Cardiac fibroblast (primary cell): Measurements from ENCODE around the gene G6PC3.

Experiments used
- DNase-seq, 2 donors: peaks; one replicate each; pipeline versions ENCODE4 v3.0.0 to v3.0.0-alpha.2; 2010; ENCODE audit warnings: low read depth in 2 of 2
- H3K4me3 ChIP-seq, 2 donors: replicated peaks in 1 of 2; 1 replicate in 1 of 2; 2 replicates in 1 of 2; pipeline ENCODE4 v1.5.1; 2011; ENCODE audit warnings: low read depth in 2 of 2, low read length in 2 of 2, mild to moderate bottlenecking in 2 of 2, moderate library complexity in 1 of 2
- CTCF ChIP-seq: IDR thresholded peaks from one replicate; pipeline ENCODE4 v1.5.1; 2011; ENCODE audit warnings: low read depth, mild to moderate bottlenecking, low read length, inconsistent platforms

G6PC3 gene

GRCh38 chr17:44113382-44113781 lies 42.8 kb downstream of the G6PC3 start:
- TF ChIP-seq CTCF: no peak
- DNase-seq: no peak
- H3K4me3 ChIP-seq: no peak overlapping the region

- H3K4me3 ChIP-seq: no peak overlapping the region
- no peak for TF ChIP-seq CTCF
- no peak for DNase-seq
Observed at GRCh38 chr17:44113868-44114840, 43.6 kb downstream of the G6PC3 start.

DNA sequence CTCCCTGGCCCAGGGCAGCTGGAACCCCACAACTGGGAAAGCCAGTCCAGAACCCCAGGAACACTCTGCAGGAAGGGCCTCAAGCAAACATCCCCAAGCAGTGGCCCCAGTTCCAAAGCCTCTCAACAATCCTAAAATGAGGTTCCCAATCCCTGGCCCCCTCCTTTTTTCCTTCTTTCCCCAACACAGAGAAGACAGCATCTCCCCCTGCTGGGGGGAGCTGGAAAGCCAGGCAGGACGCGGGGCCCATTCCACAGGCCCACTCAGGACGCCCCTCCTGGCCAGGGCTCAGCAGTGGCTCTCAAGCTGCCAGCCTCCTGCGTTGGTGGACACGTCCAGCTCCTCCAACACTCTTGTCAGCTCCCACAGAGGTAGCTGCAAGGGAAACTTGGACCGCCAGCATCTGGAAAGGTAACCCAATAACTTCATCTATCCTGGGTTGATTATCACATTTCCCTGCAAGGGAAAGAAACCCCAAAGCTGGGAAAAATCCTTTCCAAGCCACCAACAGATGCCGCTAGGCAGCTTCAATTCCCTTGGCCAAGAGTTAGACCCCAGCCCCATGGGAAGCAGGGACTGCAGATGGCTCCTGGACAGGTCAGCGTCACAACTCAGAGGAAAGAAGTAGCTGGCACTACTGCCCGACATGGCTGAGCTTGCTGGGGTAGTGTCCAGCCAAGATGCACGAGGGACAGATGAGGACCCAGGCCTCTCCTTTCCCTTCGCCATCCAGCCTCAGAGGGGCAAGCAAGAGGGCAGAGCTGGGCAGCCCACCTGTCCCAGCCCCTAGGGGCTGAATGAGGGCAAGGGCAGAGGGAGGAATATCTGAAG lies 45.3 kb downstream of the G6PC3 start:
- TF ChIP-seq CTCF: peak; percentile 93
- DNase-seq: peak; percentile 54 to 57
- no peak overlapping the region for H3K4me3 ChIP-seq

DNA sequence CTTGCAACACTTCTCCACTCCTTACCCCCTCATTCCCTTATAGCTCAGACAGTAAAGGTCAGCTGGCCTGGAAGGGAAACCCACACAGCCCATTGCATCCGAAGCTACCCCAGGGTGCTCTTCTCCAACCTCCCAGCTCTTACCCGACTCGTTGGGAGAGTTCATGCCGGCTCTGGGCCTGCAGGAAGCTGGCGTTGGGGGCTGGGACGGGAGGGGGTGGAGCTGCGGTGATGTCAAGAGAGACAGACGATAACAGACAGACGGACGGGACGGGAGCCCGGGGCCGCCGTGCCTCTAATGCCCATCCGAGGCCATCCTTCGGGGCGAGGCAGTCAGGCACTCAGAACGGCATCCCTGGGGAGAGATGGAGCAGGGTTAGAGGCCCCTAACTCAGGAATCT lies 46.8 kb downstream of the G6PC3 start:
- TF ChIP-seq CTCF: no peak

DNA sequence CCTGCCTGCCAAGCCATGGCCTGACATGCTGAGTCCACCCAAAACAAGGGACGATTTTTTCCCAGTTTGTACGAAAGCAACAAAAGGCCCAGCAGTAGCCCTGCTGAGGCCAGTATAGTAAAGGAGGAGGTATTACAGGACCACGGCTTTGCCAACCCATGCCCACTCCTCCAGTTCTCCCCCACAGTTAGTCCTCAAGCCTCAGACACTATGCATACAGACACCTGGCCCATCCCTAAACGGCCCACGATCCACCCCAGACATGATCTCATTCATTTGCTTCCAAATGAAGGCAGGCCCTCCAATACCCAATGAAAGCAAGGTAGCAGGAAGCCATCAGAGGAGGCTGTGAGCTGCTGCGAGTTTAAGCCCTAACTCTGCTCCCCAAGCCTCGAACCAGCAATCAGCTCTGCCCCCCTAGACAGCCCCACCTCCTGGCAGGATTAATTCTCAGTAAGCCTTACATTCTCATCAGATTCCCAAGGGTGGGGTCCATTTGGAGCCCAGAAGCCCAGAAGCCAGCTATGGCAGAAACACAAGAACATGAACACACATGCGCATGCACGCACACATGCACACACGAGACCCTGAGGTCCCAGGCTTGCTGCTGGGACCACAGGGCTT lies 48.0 kb downstream of the G6PC3 start:
- DNase-seq: no peak
- no peak for TF ChIP-seq CTCF
- no peak overlapping the region for H3K4me3 ChIP-seq

More for the DNA sequence above, 46.8 kb downstream of the G6PC3 start:
- no peak for DNase-seq
- H3K4me3 ChIP-seq: no peak overlapping the region

DNA sequence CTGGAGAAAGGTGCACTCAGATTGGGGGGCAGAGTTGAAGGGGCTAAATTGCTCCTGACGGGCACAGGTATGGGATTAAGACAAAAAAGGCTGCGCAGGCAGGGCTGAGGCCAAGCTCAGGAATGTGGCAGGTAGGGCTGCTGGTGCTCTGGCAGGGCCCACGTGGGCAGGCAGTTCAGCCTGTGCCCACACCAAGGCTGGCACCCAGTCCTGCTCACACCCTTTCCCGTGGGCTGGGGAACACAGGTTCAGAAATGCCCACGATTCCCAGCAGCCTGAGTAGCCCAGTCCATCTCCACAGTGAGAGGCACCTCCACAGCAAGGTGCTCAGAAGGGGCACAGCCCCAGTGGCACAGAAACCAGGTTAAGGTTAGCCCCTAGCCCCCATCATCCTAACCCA lies 48.5 kb downstream of the G6PC3 start:
- no peak overlapping the region for H3K4me3 ChIP-seq
- DNase-seq: no peak

More for the DNA sequence above, 48.5 kb downstream of the G6PC3 start:
- TF ChIP-seq CTCF: no peak
